ENCODE measurements around the gene RTN4R.

Gene RTN4R

DNA sequence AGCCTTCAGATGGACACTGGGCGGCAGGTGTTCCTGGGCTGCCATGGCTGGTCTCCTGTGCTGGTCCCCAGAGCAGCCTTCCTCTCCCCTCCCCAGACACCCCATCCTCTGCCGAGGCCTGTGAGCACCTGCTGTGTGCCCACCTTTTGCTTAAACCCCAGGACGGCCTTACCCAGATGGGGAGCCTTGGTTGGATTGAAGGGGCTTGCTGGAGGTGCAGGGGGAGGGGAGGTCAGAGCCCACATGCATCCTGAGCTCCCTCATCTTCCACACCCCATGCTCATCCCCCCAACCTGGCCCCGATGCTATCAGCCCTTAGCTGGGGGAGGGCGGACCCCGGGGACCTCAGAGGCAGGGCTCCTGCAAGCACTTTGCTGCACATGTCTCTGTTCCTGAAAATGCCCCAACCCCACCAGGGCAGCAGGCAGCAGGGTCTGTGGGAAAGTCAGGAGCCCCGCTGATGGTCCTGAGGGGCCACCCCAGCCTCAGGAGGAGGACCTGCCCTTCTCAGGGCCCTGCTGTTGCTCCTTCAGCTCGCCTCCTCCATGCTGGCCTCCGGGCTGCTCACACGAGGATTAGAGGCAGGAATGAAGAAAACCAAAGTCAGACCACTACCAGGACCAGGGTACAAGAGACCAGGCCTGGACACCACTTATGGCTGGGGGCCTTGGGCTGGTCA lies 75.7 kb downstream of the RTN4R start:
- H3K27me3 ChIP-seq (ENCODE audit: control insufficient read depth in 1 of 2, insufficient read depth in 1 of 2, low read length in 2 of 2): peaks cover 10 to 34% of the 10 kb centered on the region in 2 experiments
- H2BK5ac ChIP-seq (ENCODE audit: low read depth, low read length, poor library complexity, severe bottlenecking): no peak overlapping the region
- no peaks in the 10 kb centered on the region for H3K79me1 ChIP-seq (replicated peaks; ENCODE audit: low read length, poor library complexity, severe bottlenecking)
- no peak overlapping the region for H2BK12ac ChIP-seq (ENCODE audit: low read length in 2 of 2)
- no peak overlapping the region for H3K9ac ChIP-seq (ENCODE audit: low read length)
- no peak for DNase-seq
- no peak overlapping the region for H3K18ac ChIP-seq (ENCODE audit: low read depth in 1 of 2, low read length in 2 of 2)
- no peak overlapping the region for H3K27ac ChIP-seq (ENCODE audit: low read length, poor library complexity, severe bottlenecking)
- no peak overlapping the region for H3K14ac ChIP-seq (ENCODE audit: low read length in 2 of 2)
- H3K4ac ChIP-seq (ENCODE audit: low read depth in 1 of 2, low read length in 2 of 2): no peak overlapping the region
- no peak overlapping the region for H3K4me3 ChIP-seq (ENCODE audit: insufficient read depth in 1 of 2, low read depth in 1 of 2, low read length in 2 of 2)
- no peak overlapping the region for H2BK15ac ChIP-seq (ENCODE audit: low read depth, poor library complexity, severe bottlenecking)
- no peaks in the 10 kb centered on the region for H3K36me3 ChIP-seq (ENCODE audit: control insufficient read depth in 1 of 2, insufficient read depth in 2 of 2, low read depth in 1 of 2, low read length in 2 of 2)
- no peak overlapping the region for H2BK120ac ChIP-seq (ENCODE audit: low read depth, low read length)
- H3K23ac ChIP-seq (ENCODE audit: low read length in 2 of 2): no peak overlapping the region
- 85% methylated on average over 8 of the region's 10 CpGs for WGBS
- H2AK5ac ChIP-seq (ENCODE audit: low read length, severe bottlenecking): no peak overlapping the region
- no peaks in the 10 kb centered on the region for H3K9me3 ChIP-seq (ENCODE audit: control insufficient read depth, low read length)
- peaks cover 2% of the 10 kb centered on the region for H3K4me1 ChIP-seq (ENCODE audit: control insufficient read depth, insufficient read depth, low read depth, low read length)
- H3K4me2 ChIP-seq (ENCODE audit: low read length, poor library complexity, severe bottlenecking): no peak overlapping the region
- no peak overlapping the region for H4K91ac ChIP-seq (ENCODE audit: low read length)
- H2AFZ ChIP-seq (ENCODE audit: low read depth, low read length): no peak overlapping the region
- H4K8ac ChIP-seq (ENCODE audit: low read length): no peak overlapping the region

DNA sequence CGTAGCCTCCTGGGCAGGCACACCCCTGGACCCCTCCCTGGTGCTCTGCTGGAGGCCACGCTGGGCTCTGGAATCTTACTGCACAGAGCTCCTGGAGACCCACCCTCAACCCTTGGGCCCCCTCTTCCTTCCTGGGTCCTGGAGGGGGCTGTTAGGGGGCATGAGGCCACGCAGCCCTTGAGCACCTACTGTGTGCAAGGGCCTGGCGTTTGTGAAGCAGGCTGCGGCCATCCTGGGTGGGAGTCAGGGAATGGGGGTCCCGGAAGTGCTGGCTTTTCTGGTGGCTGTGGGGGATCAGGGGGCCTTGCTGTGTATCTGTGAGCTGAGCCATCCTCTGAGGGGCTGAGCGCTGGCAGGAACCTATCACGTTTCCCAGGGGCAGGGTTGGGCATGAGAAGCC lies 76.3 kb downstream of the RTN4R start:
- H3K27ac ChIP-seq (ENCODE audit: low read length, poor library complexity, severe bottlenecking): no peak overlapping the region
- no peak overlapping the region for H3K4ac ChIP-seq (ENCODE audit: low read depth in 1 of 2, low read length in 2 of 2)

More for the DNA sequence above, 76.3 kb downstream of the RTN4R start:
- Histone ChIP-seq H3K14ac (ENCODE audit: low read length in 2 of 2) (peak overlapping the region in 1 of 2 experiments; percentile 53), H3K4me2 (ENCODE audit: low read length, poor library complexity, severe bottlenecking) (no peak overlapping the region), H4K8ac (ENCODE audit: low read length) (peak overlapping the region; percentile 23), H3K36me3 (ENCODE audit: control insufficient read depth in 1 of 2, insufficient read depth in 2 of 2, low read depth in 1 of 2, low read length in 2 of 2) (no peaks in the 10 kb centered on the region), H3K27me3 (ENCODE audit: control insufficient read depth in 1 of 2, insufficient read depth in 1 of 2, low read length in 2 of 2) (peaks cover 4 to 39% of the 10 kb centered on the region in 2 experiments), H3K9ac (ENCODE audit: low read length) (no peak overlapping the region), H4K91ac (ENCODE audit: low read length) (no peak overlapping the region), H2AK5ac (ENCODE audit: low read length, severe bottlenecking) (no peak overlapping the region), H2BK5ac (ENCODE audit: low read depth, low read length, poor library complexity, severe bottlenecking) (no peak overlapping the region), H3K9me3 (ENCODE audit: control insufficient read depth, low read length) (no peaks in the 10 kb centered on the region), H2BK15ac (ENCODE audit: low read depth, poor library complexity, severe bottlenecking) (no peak overlapping the region), H2AFZ (ENCODE audit: low read depth, low read length) (no peak overlapping the region), H2BK12ac (ENCODE audit: low read length in 2 of 2) (no peak overlapping the region), H3K18ac (ENCODE audit: low read depth in 1 of 2, low read length in 2 of 2) (no peak overlapping the region), H3K23ac (ENCODE audit: low read length in 2 of 2) (no peak overlapping the region), H2BK120ac (ENCODE audit: low read depth, low read length) (no peak overlapping the region), H3K4me3 (ENCODE audit: insufficient read depth in 1 of 2, low read depth in 1 of 2, low read length in 2 of 2) (no peak overlapping the region), H3K79me1 (replicated peaks; ENCODE audit: low read length, poor library complexity, severe bottlenecking) (no peaks in the 10 kb centered on the region), H3K4me1 (ENCODE audit: control insufficient read depth, insufficient read depth, low read depth, low read length) (peaks cover 2% of the 10 kb centered on the region)
- WGBS: 86% methylated on average over 7 of the region's 8 CpGs
- no peak for DNase-seq

Small RNA genes lying within 50 kb of the gene (small RNA-seq; reads per million reads assigned to genes)
- gene MIR1286 (ENCODE audit: low read depth): 1.7 reads per million

Data from mesenchymal stem cell (in vitro differentiated cells and primary cell).